AG10803 (cell line): ENCODE results near the gene RNF183.

Source experiments
- DNase-seq: peaks from one replicate; pipeline ENCODE4 v3.0.0; 2010; ENCODE audit warnings: low read depth
- H3K4me3 ChIP-seq: 2 replicates; pipeline ENCODE4 v1.5.1; 2011; ENCODE audit warnings: mild to moderate bottlenecking, low read length, control low read depth
- CTCF ChIP-seq: conservative IDR thresholded peaks from 2 replicates; pipeline ENCODE4 v1.5.1; 2011; ENCODE audit warnings: mild to moderate bottlenecking, low read length, control low read depth, inconsistent platforms

The RNF183 gene

GRCh38 chr9:113307396-113307975 is 4.3 kb upstream of the RNF183 start:
- DNase-seq: no peak
- H3K4me3 ChIP-seq: no peak overlapping the region
- TF ChIP-seq CTCF: no peak

GRCh38 chr9:113306566-113306965 is 3.4 kb upstream of the RNF183 start:
- no peak for TF ChIP-seq CTCF
- no peak for DNase-seq
- H3K4me3 ChIP-seq: no peak overlapping the region

GRCh38 chr9:113301548-113301947 is 1.6 kb downstream of the RNF183 start:
- H3K4me3 ChIP-seq: no peak overlapping the region

GRCh38 chr9:113299800-113300292 is 3.3 kb downstream of the RNF183 start:
- no peak overlapping the region for H3K4me3 ChIP-seq
- no peak for DNase-seq
- TF ChIP-seq CTCF: no peak

More at GRCh38 chr9:113301548-113301947, 1.6 kb downstream of the RNF183 start:
- no peak for TF ChIP-seq CTCF
- DNase-seq: no peak

- no peak for DNase-seq
- no peak for TF ChIP-seq CTCF
- no peak overlapping the region for H3K4me3 ChIP-seq
These were observed 4.0 kb downstream of the RNF183 start for GRCh38 chr9:113298924-113299770.

GRCh38 chr9:113298311-113298710 is 4.9 kb downstream of the RNF183 start:
- no peak for TF ChIP-seq CTCF

More at GRCh38 chr9:113298311-113298710, 4.9 kb downstream of the RNF183 start:
- no peak for DNase-seq
- no peak overlapping the region for H3K4me3 ChIP-seq
